Gastroesophageal sphincter (tissue), 3 donors: Measurements from ENCODE around the gene TIAM2.

Experiments
- CTCF ChIP-seq, 4 experiments: fragments of 200-600 bp in 2 of 4; fragments of 450-650 bp in 2 of 4; sonication (generic) in 1 of 4; IDR thresholded peaks; one replicate each; pipeline ENCODE4 v1.5.1; 2017 to 2019; ENCODE audit warnings: antibody characterized with exemption in 4 of 4, mild to moderate bottlenecking in 2 of 4, moderate library complexity in 2 of 4
- POLR2A ChIP-seq, 2 donors: fragments of 450-650 bp; IDR thresholded peaks; one replicate each; pipeline ENCODE4 v1.6.1; 2017; ENCODE audit warnings: antibody characterized with exemption in 2 of 2, mild to moderate bottlenecking in 2 of 2, moderate library complexity in 1 of 2

DNA sequence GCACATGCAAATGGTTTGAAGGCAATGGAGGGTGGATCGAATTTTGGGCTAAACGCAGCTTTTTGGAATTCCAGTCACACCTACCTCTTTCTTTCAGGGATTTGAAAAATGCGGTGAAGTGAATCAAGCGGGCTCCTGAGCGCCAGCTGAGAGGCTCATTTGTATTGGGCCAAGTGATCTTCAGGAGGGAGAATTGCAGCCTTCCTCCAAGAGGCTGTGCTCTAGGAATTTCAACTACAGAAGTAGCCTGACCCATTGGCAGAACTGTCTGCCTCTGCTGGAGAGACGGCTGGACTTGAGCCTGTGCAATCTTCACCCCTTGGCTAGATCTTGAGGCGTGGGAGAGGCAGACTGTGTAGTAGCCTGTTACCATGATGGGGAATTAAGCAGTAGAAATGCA lies 5.7 kb upstream of the TIAM2 start:
- TF ChIP-seq CTCF (IDR thresholded peaks at IDR 0.05) (no peak), POLR2A (IDR thresholded peaks at IDR 0.05) (no peak)
